ENCODE results near the gene NUP153. TPM values are rescaled to one million over a fixed set of nuclear protein-coding genes. Genes with fewer than 3 reads are reported as not detected.
A peak's percentile ranks its signal among the peaks of the same experiment; 100 is the strongest.

Gene NUP153
- total RNA-seq, 1 experiment from 2014 or later = 53.0 TPM

DNA sequence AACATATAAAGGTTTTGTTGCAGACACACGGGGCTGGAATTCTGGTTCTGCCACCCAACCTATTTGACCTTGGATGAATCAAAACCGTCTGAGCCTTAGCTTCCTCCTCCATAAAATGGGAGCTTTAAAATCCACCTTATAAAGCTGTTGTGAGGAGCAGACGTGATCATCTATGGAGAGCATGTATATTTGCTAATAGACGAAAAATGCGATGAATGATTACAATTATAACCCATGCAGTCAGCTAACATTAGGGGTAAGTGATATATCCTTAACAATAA lies 586 bp upstream of the NUP153 start:
- no peaks in the 10 kb centered on the region for H3K9me3 ChIP-seq (ENCODE audit: low read length)
- no peaks in the 10 kb centered on the region for H3K9me2 ChIP-seq (replicated peaks; ENCODE audit: insufficient read depth, low read length)
- H3K36me3 ChIP-seq (ENCODE audit: insufficient read depth, low read length) = no peaks in the 10 kb centered on the region
- DNase-seq = peak; percentile 44
- H3K4me3 ChIP-seq (ENCODE audit: low read length) = peak overlapping the region; percentile 74
- peaks cover 34% of the 10 kb centered on the region for H3K4me1 ChIP-seq (ENCODE audit: low read length)
- peak overlapping the region; percentile 98 for H3K9ac ChIP-seq (ENCODE audit: low read length)
- H3K27me3 ChIP-seq (ENCODE audit: low read length) = no peaks in the 10 kb centered on the region
- peak overlapping the region; percentile 33; the same call in 1 of the 2 replicates for H3K27ac ChIP-seq (ENCODE audit: low read length)
- H2AFZ ChIP-seq (ENCODE audit: low read length) = peak overlapping the region; percentile 76
- H3K4me2 ChIP-seq (ENCODE audit: low read depth, low read length, poor library complexity, severe bottlenecking) = peak overlapping the region; percentile 70
- H4K20me1 ChIP-seq (ENCODE audit: insufficient read depth, low read depth, low read length) = peaks cover 8% of the 10 kb centered on the region; the same call in 1 of the 2 replicates
- peaks cover 44% of the 10 kb centered on the region for H3K79me2 ChIP-seq (ENCODE audit: low read length)

DNA sequence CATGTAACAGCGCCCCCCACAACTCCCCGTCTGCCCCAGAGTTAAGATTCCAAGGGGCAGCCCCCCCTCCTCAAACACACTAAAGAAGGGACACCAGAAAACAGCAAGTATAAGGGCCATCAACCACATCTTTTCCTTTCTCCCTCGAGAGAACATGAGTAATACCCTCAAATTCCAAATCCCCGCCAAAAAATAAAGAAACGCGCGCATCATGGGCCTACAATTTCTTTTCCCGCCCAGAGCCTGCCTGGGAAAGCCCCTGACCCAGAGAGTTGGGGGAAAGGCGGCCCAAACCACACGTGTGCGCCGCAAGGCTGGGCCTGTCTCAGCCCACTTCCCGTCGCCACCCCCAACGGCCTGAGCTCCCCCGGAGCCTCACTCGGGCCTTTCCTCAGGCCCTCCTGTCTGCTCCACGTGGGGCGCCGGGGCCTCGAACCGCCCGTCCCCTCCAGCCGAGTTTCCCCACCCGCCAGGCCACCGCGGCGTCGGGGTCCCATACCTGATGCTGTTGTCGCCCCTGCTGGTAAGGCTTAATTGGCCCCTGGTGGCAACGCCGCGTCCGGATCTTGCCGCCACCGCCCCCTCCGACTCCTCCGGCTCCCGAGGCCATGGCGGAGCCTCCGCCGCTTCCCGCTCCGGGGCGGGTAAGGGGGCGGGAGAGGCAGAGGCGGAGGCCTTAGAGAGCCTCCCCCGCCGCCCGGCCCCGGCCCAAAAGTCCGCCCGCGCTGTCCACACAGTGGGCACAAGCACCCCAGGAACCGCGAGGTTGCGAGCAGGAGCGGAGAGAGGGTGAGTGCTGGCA lies 746 bp downstream of the NUP153 start:
- H3K79me2 ChIP-seq (ENCODE audit: low read length) = peaks cover 57% of the 10 kb centered on the region
- H3K4me3 ChIP-seq (ENCODE audit: low read length) = peak overlapping the region; percentile 74
- peaks cover 45% of the 10 kb centered on the region for H3K4me1 ChIP-seq (ENCODE audit: low read length)
- no peaks in the 10 kb centered on the region for H3K27me3 ChIP-seq (ENCODE audit: low read length)
- H4K20me1 ChIP-seq (ENCODE audit: insufficient read depth, low read depth, low read length) = peaks cover 15% of the 10 kb centered on the region; the same call in 1 of the 2 replicates
- H3K4me2 ChIP-seq (ENCODE audit: low read depth, low read length, poor library complexity, severe bottlenecking) = peak overlapping the region; percentile 93
- no peaks in the 10 kb centered on the region for H3K9me2 ChIP-seq (replicated peaks; ENCODE audit: insufficient read depth, low read length)
- no peaks in the 10 kb centered on the region for H3K9me3 ChIP-seq (ENCODE audit: low read length)
- H2AFZ ChIP-seq (ENCODE audit: low read length) = 0 out of 2 replicates have a peak overlapping the region, but pooled peaks have one; percentile 23
- H3K36me3 ChIP-seq (ENCODE audit: insufficient read depth, low read length) = no peaks in the 10 kb centered on the region
- peak overlapping the region; percentile 84 for H3K27ac ChIP-seq (ENCODE audit: low read length)
- DNase-seq = peak; percentile 92
- H3K9ac ChIP-seq (ENCODE audit: low read length) = peak overlapping the region; percentile 98

DNA sequence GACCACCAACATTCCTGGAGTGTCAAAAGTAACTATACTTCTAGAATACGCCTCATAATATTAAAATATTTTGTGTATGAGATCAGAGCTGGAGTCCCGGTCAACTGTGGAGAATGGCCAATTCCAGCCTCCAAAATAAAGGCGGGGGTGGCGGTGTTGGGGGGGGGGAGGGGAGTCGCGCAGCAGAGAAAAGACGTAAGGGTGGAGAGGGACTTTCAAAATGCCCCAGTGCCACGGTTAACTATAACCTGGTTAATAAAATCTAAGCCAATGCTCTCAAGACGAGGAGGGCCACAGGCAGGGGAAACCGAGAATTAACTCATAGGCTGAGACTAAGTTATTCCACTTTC lies 1.3 kb downstream of the NUP153 start:
- Histone ChIP-seq H2AFZ (ENCODE audit: low read length) (no peak overlapping the region), H4K20me1 (ENCODE audit: insufficient read depth, low read depth, low read length) (peaks cover 19% of the 10 kb centered on the region), H3K27ac (ENCODE audit: low read length) (peak overlapping the region; percentile 84), H3K4me2 (ENCODE audit: low read depth, low read length, poor library complexity, severe bottlenecking) (peak overlapping the region; percentile 93), H3K9me2 (replicated peaks; ENCODE audit: insufficient read depth, low read length) (no peaks in the 10 kb centered on the region), H3K4me1 (ENCODE audit: low read length) (peaks cover 51% of the 10 kb centered on the region), H3K4me3 (ENCODE audit: low read length) (peak overlapping the region; percentile 74), H3K9me3 (ENCODE audit: low read length) (no peaks in the 10 kb centered on the region), H3K79me2 (ENCODE audit: low read length) (peaks cover 63% of the 10 kb centered on the region), H3K27me3 (ENCODE audit: low read length) (no peaks in the 10 kb centered on the region), H3K36me3 (ENCODE audit: insufficient read depth, low read length) (peaks cover 2% of the 10 kb centered on the region; the same call in 1 of the 2 replicates), H3K9ac (ENCODE audit: low read length) (peak overlapping the region; percentile 98)
- peak; percentile 62 for DNase-seq

DNA sequence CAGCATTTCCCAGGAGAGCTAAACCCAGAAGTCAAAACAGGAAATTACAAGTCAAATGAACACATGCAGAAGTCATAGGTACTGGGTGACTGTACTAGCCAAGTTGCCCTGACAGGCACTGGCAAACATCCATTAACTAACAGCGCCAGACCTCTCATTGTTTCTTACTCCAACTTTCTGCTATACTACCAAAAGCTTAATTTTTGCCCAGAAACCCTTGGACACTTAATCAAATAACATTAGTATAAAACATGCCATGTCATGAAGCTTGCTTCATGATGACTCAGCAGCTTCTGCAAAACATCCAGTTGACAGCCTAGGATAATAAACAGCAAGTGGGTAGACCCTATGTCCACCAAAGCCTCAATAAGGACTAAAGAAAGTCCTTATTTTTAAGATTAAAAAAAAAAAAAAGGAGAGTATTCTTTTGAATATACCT lies 3.5 kb downstream of the NUP153 start:
- H3K9me2 ChIP-seq (replicated peaks; ENCODE audit: insufficient read depth, low read length) = no peaks in the 10 kb centered on the region
- no peak overlapping the region for H2AFZ ChIP-seq (ENCODE audit: low read length)
- peaks cover 56% of the 10 kb centered on the region for H3K4me1 ChIP-seq (ENCODE audit: low read length)
- H3K4me3 ChIP-seq (ENCODE audit: low read length) = peak overlapping the region; percentile 74
- peak overlapping the region; percentile 93 for H3K4me2 ChIP-seq (ENCODE audit: low read depth, low read length, poor library complexity, severe bottlenecking)
- peak; percentile 60 for DNase-seq
- H3K9ac ChIP-seq (ENCODE audit: low read length) = peak overlapping the region; percentile 34
- peaks cover 7% of the 10 kb centered on the region; the same call in 1 of the 2 replicates for H3K36me3 ChIP-seq (ENCODE audit: insufficient read depth, low read length)
- no peaks in the 10 kb centered on the region for H3K9me3 ChIP-seq (ENCODE audit: low read length)
- H3K79me2 ChIP-seq (ENCODE audit: low read length) = peaks cover 84% of the 10 kb centered on the region
- H4K20me1 ChIP-seq (ENCODE audit: insufficient read depth, low read depth, low read length) = peaks cover 27% of the 10 kb centered on the region
- peak overlapping the region; percentile 73 for H3K27ac ChIP-seq (ENCODE audit: low read length)
- H3K27me3 ChIP-seq (ENCODE audit: low read length) = no peaks in the 10 kb centered on the region

DNA sequence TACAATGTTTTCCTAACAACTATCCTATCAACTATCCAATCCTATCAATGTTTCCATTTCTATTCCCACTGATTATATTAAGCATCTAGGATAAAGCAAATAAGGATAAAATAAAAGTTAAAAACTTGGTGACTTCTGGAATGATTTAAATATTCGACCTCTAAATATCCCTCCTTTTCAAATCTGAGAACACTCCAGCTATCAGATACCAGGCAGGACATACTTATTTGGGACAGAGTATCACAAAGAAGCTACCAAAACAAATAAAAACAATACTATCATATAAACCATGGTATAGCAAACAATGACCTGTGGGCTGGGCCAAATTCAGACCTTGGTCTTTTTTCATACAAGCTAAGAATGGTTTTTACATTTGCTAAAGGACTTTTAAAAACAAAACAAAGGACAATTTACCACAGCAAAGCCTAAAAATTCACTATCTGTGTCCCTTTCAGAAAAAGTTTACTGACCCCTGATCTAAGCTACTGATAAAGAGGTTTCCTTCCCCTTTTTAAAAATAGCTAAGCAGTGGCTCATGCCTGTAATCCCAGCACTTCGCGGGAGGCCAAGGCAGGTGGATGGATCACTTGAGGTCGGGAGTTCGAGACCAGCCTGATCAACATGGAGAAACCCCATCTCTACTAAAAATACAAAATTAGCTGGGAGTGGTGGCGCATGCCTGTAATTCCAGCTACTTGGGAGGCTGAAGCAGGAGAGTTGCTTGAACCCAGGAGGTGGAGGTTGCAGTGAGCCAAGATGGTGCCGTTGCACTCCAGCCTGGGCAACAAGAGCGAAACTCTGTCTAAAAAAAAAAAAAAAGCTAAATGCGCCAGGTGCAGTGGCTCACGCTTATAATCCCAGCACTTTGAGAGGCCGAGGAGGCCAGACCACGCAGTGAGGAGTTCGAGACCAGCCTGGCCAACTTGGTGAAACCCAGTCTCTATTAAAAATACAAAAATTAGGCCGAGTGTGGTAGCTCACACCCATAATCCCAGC lies 6.0 kb downstream of the NUP153 start:
- Histone ChIP-seq H3K4me1 (ENCODE audit: low read length) (peaks cover 51% of the 10 kb centered on the region), H3K79me2 (ENCODE audit: low read length) (peaks cover 100% of the 10 kb centered on the region), H2AFZ (ENCODE audit: low read length) (no peak overlapping the region), H3K4me3 (ENCODE audit: low read length) (no peak overlapping the region), H3K27me3 (ENCODE audit: low read length) (no peaks in the 10 kb centered on the region), H3K9me2 (replicated peaks; ENCODE audit: insufficient read depth, low read length) (no peaks in the 10 kb centered on the region), H3K36me3 (ENCODE audit: insufficient read depth, low read length) (peaks cover 7% of the 10 kb centered on the region; the same call in 1 of the 2 replicates), H3K27ac (ENCODE audit: low read length) (no peak overlapping the region), H3K9me3 (ENCODE audit: low read length) (no peaks in the 10 kb centered on the region), H4K20me1 (ENCODE audit: insufficient read depth, low read depth, low read length) (peaks cover 44% of the 10 kb centered on the region), H3K4me2 (ENCODE audit: low read depth, low read length, poor library complexity, severe bottlenecking) (no peak overlapping the region), H3K9ac (ENCODE audit: low read length) (no peak overlapping the region)
- no peak for DNase-seq

DNA sequence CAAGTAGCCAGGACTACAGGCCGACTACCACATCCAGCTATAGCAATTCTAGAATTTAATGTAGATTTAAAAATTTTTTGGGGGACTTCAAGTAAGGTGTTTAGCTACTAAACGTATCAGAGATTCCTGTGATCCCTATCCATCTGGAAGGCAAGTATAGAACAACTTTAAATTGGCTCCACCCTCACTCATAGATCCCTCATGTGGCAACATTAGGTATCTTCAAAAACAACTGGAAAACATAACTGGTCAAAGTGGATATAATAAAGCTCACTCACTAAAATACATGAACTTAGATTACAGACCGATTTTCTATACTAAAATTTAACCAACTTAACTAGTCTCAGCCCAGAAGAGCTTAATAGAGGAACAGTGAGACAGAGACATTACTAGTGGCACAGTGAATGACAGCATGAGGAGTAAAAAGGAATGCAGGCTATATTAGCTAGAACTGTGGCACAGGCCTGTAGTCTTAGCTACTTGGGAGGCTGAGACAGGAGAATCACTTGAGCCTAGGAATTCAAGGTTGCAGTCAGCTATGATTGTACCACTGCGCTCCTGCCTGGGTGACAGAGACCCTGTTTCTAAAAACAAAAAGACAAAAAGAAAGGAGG lies 14.7 kb downstream of the NUP153 start:
- peaks cover 16% of the 10 kb centered on the region; the same call in 1 of the 2 replicates for H3K36me3 ChIP-seq (ENCODE audit: insufficient read depth, low read length)
- H3K4me3 ChIP-seq (ENCODE audit: low read length) = no peak overlapping the region
- H3K27me3 ChIP-seq (ENCODE audit: low read length) = no peaks in the 10 kb centered on the region
- H2AFZ ChIP-seq (ENCODE audit: low read length) = no peak overlapping the region
- H3K79me2 ChIP-seq (ENCODE audit: low read length) = peaks cover 100% of the 10 kb centered on the region
- H3K4me1 ChIP-seq (ENCODE audit: low read length) = peaks cover 7% of the 10 kb centered on the region; the same call in 1 of the 2 replicates
- no peaks in the 10 kb centered on the region for H3K9me3 ChIP-seq (ENCODE audit: low read length)
- no peaks in the 10 kb centered on the region for H3K9me2 ChIP-seq (replicated peaks; ENCODE audit: insufficient read depth, low read length)
- no peak overlapping the region for H3K9ac ChIP-seq (ENCODE audit: low read length)
- H4K20me1 ChIP-seq (ENCODE audit: insufficient read depth, low read depth, low read length) = peaks cover 70% of the 10 kb centered on the region
- H3K27ac ChIP-seq (ENCODE audit: low read length) = no peak overlapping the region
- no peak for DNase-seq
- H3K4me2 ChIP-seq (ENCODE audit: low read depth, low read length, poor library complexity, severe bottlenecking) = no peak overlapping the region

DNA sequence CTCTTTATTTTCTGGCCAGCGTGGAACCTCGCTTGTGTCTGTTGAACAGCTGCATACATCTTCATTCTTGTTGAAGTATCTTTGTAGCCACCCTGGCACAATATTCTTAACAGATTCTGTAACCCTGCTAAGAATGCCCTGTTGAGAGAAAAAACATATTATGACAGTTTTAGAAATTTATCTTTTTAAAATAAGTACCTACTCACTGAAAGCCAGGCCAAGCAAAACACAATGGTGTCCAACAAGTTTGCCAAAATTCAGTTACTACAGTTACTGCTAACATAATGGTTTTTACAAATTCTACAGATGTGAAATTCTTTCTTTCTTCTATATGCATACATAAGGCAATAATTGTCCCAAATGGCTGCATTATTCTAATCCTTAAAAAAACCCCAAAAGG lies 18.2 kb downstream of the NUP153 start:
- H3K27me3 ChIP-seq (ENCODE audit: low read length) = no peaks in the 10 kb centered on the region
- H3K27ac ChIP-seq (ENCODE audit: low read length) = no peak overlapping the region
- DNase-seq = no peak
- no peaks in the 10 kb centered on the region for H3K9me3 ChIP-seq (ENCODE audit: low read length)
- peaks cover 98% of the 10 kb centered on the region for H3K79me2 ChIP-seq (ENCODE audit: low read length)
- H3K4me3 ChIP-seq (ENCODE audit: low read length) = no peak overlapping the region
- no peak overlapping the region for H2AFZ ChIP-seq (ENCODE audit: low read length)
- peaks cover 57% of the 10 kb centered on the region for H4K20me1 ChIP-seq (ENCODE audit: insufficient read depth, low read depth, low read length)
- no peaks in the 10 kb centered on the region for H3K9me2 ChIP-seq (replicated peaks; ENCODE audit: insufficient read depth, low read length)
- H3K9ac ChIP-seq (ENCODE audit: low read length) = no peak overlapping the region
- no peaks in the 10 kb centered on the region for H3K4me1 ChIP-seq (ENCODE audit: low read length)
- peaks cover 39% of the 10 kb centered on the region for H3K36me3 ChIP-seq (ENCODE audit: insufficient read depth, low read length)
- H3K4me2 ChIP-seq (ENCODE audit: low read depth, low read length, poor library complexity, severe bottlenecking) = no peak overlapping the region

Measured in Karpas-422 (cell line).